HS-27A (cell line): ENCODE results near the gene SUMO4.

Source experiments
- DNase-seq: peaks from one replicate; pipeline ENCODE4 v3.0.0-alpha.2; 2012; ENCODE audit warnings: low read depth, missing footprints

The SUMO4 gene

DNA sequence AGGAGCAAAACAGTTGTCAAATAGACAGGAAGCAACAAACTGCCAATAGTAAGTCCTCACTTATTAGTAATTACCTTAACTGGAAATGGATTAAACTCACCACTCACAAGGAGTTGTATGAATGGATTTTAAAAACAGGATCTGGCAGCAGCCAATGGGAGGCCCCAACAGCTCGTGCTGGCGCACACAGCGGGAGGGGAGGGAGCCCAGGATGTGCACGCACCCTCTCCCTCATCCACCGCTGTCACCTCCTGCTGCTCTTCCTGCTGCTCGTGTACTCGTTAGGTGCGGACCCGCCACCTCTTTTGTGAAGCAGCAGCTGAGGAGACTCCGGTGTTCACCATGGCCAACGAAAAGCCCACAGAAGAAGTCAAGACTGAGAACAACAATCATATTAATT is at the start of gene SUMO4:
SUMO4 (plus strand) TSS at position 213 of the 400 bp plus-strand sequence; CDS start at position 343, 130 bp downstream.
- no peak for DNase-seq

- no peak for DNase-seq
Measured at GRCh38 chr6:149354009-149354408, 46.1 kb upstream of the SUMO4 start.

- DNase-seq: no peak
Measured at GRCh38 chr6:149356081-149356750, 43.8 kb upstream of the SUMO4 start.

GRCh38 chr6:149357726-149358538 is 42.1 kb upstream of the SUMO4 start:
- no peak for DNase-seq

GRCh38 chr6:149359440-149359839 is 40.6 kb upstream of the SUMO4 start:
- DNase-seq: no peak

- DNase-seq: no peak
Measured at GRCh38 chr6:149360536-149360935, 39.5 kb upstream of the SUMO4 start.

DNA sequence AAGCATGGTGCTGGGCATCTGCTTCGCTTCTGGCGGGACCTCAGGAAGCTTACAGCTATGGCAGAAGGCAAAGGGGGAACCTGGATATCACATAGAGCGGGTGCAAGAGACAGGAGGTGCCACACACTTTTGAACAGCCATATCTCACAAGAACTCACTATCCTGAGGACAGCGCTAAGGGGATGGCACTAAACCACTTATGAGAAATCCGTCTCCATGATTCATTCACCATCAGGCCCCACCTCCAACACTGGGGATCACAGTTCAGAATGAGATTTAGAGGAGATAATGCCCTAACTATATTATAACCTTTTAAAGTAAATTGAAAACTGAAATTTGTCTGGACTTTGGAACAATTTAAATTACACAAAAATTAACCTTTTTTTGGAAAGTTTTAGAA is 37.8 kb upstream of the SUMO4 start:
- no peak for DNase-seq

DNA sequence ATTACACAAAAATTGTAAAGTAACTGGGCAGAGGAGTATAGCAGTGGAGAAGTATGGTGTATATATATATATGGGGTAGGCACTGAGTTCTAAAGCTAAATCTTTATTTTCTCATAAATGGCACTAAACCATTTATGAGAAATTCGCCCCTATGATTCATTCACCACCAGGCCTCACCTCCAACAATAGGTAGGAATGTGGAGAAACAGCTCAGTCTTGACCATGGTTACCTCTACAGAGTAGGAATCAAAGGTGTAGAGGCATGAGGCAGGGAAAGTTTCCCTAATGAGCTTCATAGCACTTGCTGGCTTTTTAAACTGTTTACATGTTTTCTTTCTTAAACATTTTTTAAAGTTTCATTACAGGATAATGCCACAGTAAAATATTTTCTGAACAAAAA is 36.9 kb upstream of the SUMO4 start:
- no peak for DNase-seq

DNA sequence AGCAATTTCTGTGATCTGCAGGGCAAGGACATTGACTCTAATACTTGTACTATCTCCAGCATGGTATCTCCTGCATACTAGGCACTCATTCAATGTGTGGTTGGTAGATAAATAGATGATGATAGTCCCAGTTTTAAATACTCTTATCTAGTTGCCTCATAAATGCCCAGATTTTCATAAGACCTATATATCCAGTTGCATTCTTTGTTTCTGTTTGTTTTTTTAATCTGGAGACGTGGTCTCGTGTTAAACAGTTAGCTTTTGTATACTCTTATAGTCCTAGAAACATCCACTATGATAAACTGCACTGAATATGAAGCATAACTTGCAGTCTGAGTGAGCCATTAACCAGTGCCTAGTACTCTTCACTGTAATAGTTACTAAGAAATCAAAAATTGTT is 35.5 kb upstream of the SUMO4 start:
- no peak for DNase-seq

DNA sequence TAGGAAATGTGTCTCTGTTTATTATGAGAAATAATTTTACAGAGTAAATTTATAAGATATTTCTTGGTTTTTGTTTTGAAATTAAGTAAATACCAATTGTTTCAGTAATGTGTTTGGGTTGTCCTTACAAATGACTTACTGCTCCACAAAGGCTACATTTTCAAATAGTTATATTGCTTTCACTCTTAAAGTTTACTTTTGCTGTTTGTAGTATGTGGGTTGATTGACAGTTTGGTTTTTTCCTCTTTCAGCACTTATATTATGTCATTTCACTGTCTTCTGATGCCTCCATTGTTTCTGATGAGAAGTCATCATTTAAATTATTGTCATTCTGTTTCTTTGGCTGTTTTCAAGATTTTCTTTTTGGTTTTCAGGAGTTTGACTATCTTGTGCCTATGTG is 34.9 kb upstream of the SUMO4 start:
- no peak for DNase-seq

DNA sequence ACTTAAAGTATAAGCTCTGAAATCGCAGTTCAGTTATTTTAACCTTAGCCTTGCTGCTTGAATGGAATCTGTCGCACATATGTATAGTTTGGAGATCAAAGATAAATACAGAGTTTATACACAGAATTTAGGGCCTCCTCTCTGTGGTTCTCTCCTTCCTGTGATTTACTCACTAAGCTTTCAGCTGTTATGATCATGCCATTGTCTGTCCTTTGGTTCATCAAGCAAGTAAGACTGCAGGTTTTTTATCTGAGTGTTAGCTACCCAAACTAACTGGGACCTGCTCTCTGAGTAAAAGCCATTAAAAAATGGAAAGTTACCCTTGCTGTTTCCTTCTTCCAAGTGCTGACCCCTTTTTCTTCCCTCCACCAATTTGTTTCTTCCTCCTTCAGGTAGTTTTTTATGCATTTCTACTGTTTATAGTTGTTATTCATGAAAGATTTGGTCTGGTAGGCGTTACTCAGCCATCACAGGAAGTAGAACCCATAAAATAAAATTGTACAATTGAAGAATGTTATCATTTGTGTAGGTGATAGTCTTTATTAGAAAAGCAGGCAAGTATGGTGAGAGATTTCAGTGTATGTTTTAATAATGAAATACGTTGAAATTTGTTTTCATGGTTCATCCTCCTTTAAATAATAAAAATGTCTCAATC is 33.7 kb upstream of the SUMO4 start:
- DNase-seq: no peak

GRCh38 chr6:149368065-149368464 is 32.0 kb upstream of the SUMO4 start:
- no peak for DNase-seq

GRCh38 chr6:149371154-149371553 is 28.9 kb upstream of the SUMO4 start:
- DNase-seq: no peak

GRCh38 chr6:149372062-149372461 is 28.0 kb upstream of the SUMO4 start:
- no peak for DNase-seq

- DNase-seq: no peak
Measured at GRCh38 chr6:149373511-149373910, 26.6 kb upstream of the SUMO4 start.

GRCh38 chr6:149379977-149380376 is 20.1 kb upstream of the SUMO4 start:
- no peak for DNase-seq

DNA sequence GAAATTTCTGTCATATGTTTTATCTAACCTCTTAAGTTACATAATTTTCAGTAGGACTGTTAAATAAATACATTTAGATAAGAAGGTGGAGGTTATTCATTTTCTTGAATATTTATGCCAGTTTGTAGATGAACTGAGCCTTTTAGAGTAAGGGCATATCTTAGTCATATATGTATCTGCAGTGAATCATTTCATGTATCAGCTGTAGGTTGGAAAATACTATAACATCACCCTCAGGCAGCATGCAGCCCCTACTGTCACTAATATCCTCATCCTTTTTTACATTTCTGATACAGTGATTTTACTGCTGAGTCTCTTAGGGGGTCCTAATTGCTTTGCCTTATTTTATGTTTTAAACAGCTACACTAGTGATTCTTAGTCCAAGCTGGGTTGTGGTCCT is 19.5 kb upstream of the SUMO4 start:
- no peak for DNase-seq

DNA sequence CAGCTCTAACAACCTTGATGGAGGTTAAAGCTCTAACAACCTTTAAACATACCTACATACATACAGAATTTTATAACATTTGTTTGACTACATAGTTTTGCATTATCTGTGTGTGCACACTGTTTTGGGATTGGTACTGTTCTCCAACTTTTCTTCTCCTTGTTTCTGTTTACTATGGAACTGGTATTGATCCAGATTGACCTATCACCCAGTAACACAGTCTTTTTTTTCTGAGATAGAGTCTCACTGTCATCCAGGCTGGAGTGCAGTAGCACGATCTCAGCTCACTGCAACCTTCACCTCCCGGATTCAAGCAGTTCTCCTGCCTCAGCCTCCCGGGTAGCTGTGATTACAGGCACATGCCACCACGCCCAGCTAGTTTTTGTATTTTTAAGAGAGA is 16.7 kb upstream of the SUMO4 start:
- DNase-seq: no peak

DNA sequence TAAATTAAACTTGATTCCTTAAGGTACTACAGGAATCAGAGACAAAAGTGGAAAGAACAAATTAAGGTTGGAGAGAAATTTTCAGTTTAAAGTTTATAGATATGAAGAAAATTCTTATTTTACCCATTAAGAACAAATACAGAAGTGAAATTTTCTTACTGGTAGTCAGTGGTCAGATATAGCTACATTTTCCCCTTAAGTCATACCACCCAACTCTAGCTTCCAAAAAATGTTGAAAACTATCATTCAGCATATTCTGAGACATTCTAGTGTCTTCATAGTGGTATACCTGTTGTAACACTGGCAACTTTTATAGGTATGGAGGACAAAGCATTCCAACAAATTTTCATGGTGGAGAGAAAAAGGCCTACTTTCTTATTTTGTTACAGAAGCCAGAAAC is 15.6 kb upstream of the SUMO4 start:
- DNase-seq: no peak

DNA sequence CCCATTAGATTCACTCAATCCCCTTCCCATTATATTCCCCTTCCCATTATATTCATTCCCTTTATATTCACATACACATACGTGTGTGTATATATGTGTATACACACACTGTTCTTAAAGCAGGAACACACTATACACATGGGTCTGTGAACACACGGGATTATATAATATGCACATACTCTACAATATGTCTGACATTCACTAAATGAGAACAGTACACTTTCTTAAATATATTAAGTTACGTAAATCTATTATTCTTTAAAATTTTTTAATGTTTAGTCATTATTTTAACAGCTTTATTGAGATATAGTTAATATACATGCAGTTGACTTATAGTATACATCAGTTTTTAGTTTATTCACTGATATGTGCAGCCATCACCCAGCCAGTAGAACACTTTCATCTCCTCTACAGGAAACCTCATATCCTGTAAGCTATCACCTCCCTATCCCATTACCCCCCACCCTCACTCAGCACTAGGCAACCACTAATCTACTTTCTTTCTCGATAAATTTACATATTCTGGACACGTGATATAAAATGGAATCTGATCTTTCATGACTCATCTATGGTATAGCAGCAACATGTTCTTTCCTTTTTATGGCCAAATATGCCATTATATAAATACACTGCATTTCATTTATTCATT is 13.9 kb upstream of the SUMO4 start:
- no peak for DNase-seq

- DNase-seq: no peak
Measured at GRCh38 chr6:149387779-149388512, 12.1 kb upstream of the SUMO4 start.
